ENCODE measurements around the gene ST6GALNAC3.

Gene ST6GALNAC3

GRCh38 chr1:76627498-76627897, 553.0 kb downstream of the ST6GALNAC3 start (continued):
- no peak for TF ChIP-seq ZNF518A (tag by site-specific recombination; conservative IDR thresholded peaks at IDR 0.05; ENCODE audit: low read depth)

GRCh38 chr1:76627901-76628300, 553.4 kb downstream of the ST6GALNAC3 start:
- no peak overlapping the region for H3K4me3 ChIP-seq (ENCODE audit: low read depth, low read length)
- TF ChIP-seq ZNF791 (tag by site-specific recombination; IDR thresholded peaks at IDR 0.05) (no peak), ZNF560 (tag by site-specific recombination; IDR thresholded peaks at IDR 0.05; ENCODE audit: borderline replicate concordance) (no peak)
- H3K27ac ChIP-seq (ENCODE audit: extremely low read depth, low read depth, low read length): no peak overlapping the region
- H3K4me1 ChIP-seq (ENCODE audit: control insufficient read depth, insufficient read depth, low read length): no peaks in the 10 kb centered on the region
- no peaks in the 10 kb centered on the region for H3K9me3 ChIP-seq (ENCODE audit: control insufficient read depth, insufficient read depth, low read depth, low read length)
- CTCF ChIA-PET: no interaction called here
- POLR2A ChIA-PET: no interaction called here
- no peaks in the 10 kb centered on the region for H3K36me3 ChIP-seq (ENCODE audit: control insufficient read depth in 2 of 2, insufficient read depth in 1 of 2, low read length in 2 of 2)

GRCh38 chr1:76632136-76632535, 557.6 kb downstream of the ST6GALNAC3 start:
- H3K4me3 ChIP-seq (ENCODE audit: low read depth, low read length): no peak overlapping the region
- no peaks in the 10 kb centered on the region for H3K9me3 ChIP-seq (ENCODE audit: control insufficient read depth, insufficient read depth, low read depth, low read length)
- TF ChIP-seq ZNF280C (tag by site-specific recombination; IDR thresholded peaks at IDR 0.05): no peak
- no peak for TF ChIP-seq PBX3 (CRISPR knock-in tag; IDR thresholded peaks at IDR 0.05)
- no peak for TF ChIP-seq ZNF18 (tag by site-specific recombination; IDR thresholded peaks at IDR 0.05)
- no peak for TF ChIP-seq ZFP41 (tag by site-specific recombination; IDR thresholded peaks at IDR 0.05; ENCODE audit: borderline replicate concordance)
- TF ChIP-seq ZNF555 (tag by site-specific recombination; conservative IDR thresholded peaks at IDR 0.05): no peak
- no peak for TF ChIP-seq BCL11B (tag by site-specific recombination; IDR thresholded peaks at IDR 0.05; ENCODE audit: low read depth)
- no peak for TF ChIP-seq ZNF830 (tag by site-specific recombination; IDR thresholded peaks at IDR 0.05; ENCODE audit: low read depth)
- no peak for TF ChIP-seq PRDM10 (tag by site-specific recombination; IDR thresholded peaks at IDR 0.05)
- no peak for TF ChIP-seq FEZF1 (tag by site-specific recombination; IDR thresholded peaks at IDR 0.05)
- no peak for TF ChIP-seq ZNF155 (tag by site-specific recombination; IDR thresholded peaks at IDR 0.05)
- no peak for TF ChIP-seq KLF1 (tag by site-specific recombination; IDR thresholded peaks at IDR 0.05)
- no peak for TF ChIP-seq SCRT1 (tag by site-specific recombination; IDR thresholded peaks at IDR 0.05; ENCODE audit: borderline replicate concordance)
- ChIA-PET CTCF (no interaction called here), POLR2A (no interaction called here)
- no peaks in the 10 kb centered on the region for H3K36me3 ChIP-seq (ENCODE audit: control insufficient read depth in 2 of 2, insufficient read depth in 1 of 2, low read length in 2 of 2)
- H3K4me1 ChIP-seq (ENCODE audit: control insufficient read depth, insufficient read depth, low read length): no peaks in the 10 kb centered on the region
- no peak overlapping the region for H3K27ac ChIP-seq (ENCODE audit: extremely low read depth, low read depth, low read length)

Measured in HEK293 (cell line).